H1 (cell line): ENCODE results near the gene ACOT7. TPM values are rescaled to one million over a fixed set of nuclear protein-coding genes. Genes with fewer than 3 reads are reported as not detected.
A peak's percentile ranks its signal among the peaks of the same experiment; 100 is the strongest.

Source experiments
- CTCF ChIA-PET: fragments of 300-600 bp; sonication (Branson Sonifier 250); formaldehyde crosslinking; loops from one replicate; lab custom pipeline; 2021; ENCODE audit not compliant: partially characterized antibody; lab: Charles Lee
- POLR2A ChIA-PET: fragments of 300-600 bp; sonication (Branson Sonifier 250); formaldehyde crosslinking; loops from one replicate; lab custom pipeline; 2021; ENCODE audit warnings: inconsistent platforms; ENCODE audit not compliant: partially characterized antibody; lab: Charles Lee
- DNase-seq, 2 experiments: peaks; one replicate each; pipeline versions ENCODE4 v3.0.0 to v3.0.0-alpha.2; 2010 to 2022; ENCODE audit warnings: low spot score in 2 of 2, low read depth in 1 of 2, mixed read lengths in 1 of 2
- FAIRE-seq: peaks from 2 replicates; lab custom pipeline; 2011; peaks lifted over from hg19 to GRCh38; lab: Jason Lieb, UNC
- H2AFZ ChIP-seq: 2 replicates; pipeline ENCODE4 v1.8.1; 2012; ENCODE audit warnings: low read length, inconsistent platforms
- H2AK5ac ChIP-seq: 2 replicates; pipeline ENCODE4 v1.6.1; 2013; ENCODE audit warnings: low read depth, low read length
- H2BK120ac ChIP-seq: replicated peaks from 2 replicates; pipeline ENCODE3; 2013; ENCODE audit warnings: low read depth, low read length, inconsistent platforms
- H2BK12ac ChIP-seq: 2 replicates; pipeline ENCODE4 v1.6.1; 2013; ENCODE audit warnings: low read depth, low read length
- H2BK15ac ChIP-seq: 2 replicates; pipeline ENCODE4 v1.6.1; 2013; ENCODE audit warnings: low read length
- H2BK20ac ChIP-seq: 2 replicates; pipeline ENCODE4 v1.6.1; 2013; ENCODE audit warnings: low read length
- H2BK5ac ChIP-seq: 2 replicates; pipeline ENCODE4 v1.6.1; 2013; ENCODE audit warnings: low read depth, low read length
- H3K14ac ChIP-seq: 2 replicates; pipeline ENCODE4 v1.6.1; 2013; ENCODE audit warnings: inconsistent platforms; ENCODE audit not compliant: insufficient read length
- H3K18ac ChIP-seq: 2 replicates; pipeline ENCODE4 v1.6.1; 2013; ENCODE audit warnings: low read length; ENCODE audit errors: extremely low read depth
- H3K23ac ChIP-seq: 2 replicates; pipeline ENCODE4 v1.6.1; 2013; ENCODE audit warnings: inconsistent platforms; ENCODE audit not compliant: insufficient read length
- H3K23me2 ChIP-seq: 2 replicates; pipeline ENCODE4 v1.6.1; 2013; ENCODE audit warnings: low read depth, low read length
- H3K27ac ChIP-seq: 2 replicates; pipeline ENCODE4 v1.6.1; 2011; ENCODE audit warnings: low read depth, low read length, inconsistent platforms
- H3K27me3 ChIP-seq, 4 experiments: replicated peaks in 1 of 4; 1 replicate in 1 of 4; 2 replicates in 3 of 4; pipeline versions ENCODE4 v1.6.1 to v1.8.1; 2011 to 2013; ENCODE audit warnings: low read length in 3 of 4, mild to moderate bottlenecking in 3 of 4, inconsistent platforms in 2 of 4, mixed read lengths in 2 of 4, moderate library complexity in 1 of 4; ENCODE audit not compliant: control insufficient read depth in 3 of 4, insufficient read depth in 3 of 4; ENCODE audit errors: extremely low read depth in 1 of 4
- H3K36me3 ChIP-seq, 4 experiments: 2 replicates each; pipeline versions ENCODE4 v1.6.1 to v1.8.1; 2011 to 2013; ENCODE audit warnings: mild to moderate bottlenecking in 4 of 4, low read length in 3 of 4, moderate library complexity in 2 of 4, control low read depth in 1 of 4, inconsistent platforms in 1 of 4; ENCODE audit not compliant: insufficient read depth in 4 of 4, control insufficient read depth in 2 of 4
- H3K4ac ChIP-seq: replicated peaks from 2 replicates; pipeline ENCODE3; 2013; ENCODE audit warnings: low read length, low read depth, mixed read lengths, inconsistent platforms; ENCODE audit not compliant: insufficient read length
- H3K4me1 ChIP-seq, 4 experiments: replicated peaks in 1 of 4; 1 replicate in 1 of 4; 2 replicates in 3 of 4; pipeline versions ENCODE4 v1.6.1 to v1.8.1; 2011 to 2013; ENCODE audit warnings: low read length in 3 of 4, inconsistent platforms in 2 of 4, mixed read lengths in 1 of 4; ENCODE audit not compliant: insufficient read depth in 4 of 4, control insufficient read depth in 3 of 4
- H3K4me2 ChIP-seq, 2 experiments: 2 replicates each; pipeline versions ENCODE4 v1.6.1 to v1.8.1; 2011 to 2013; ENCODE audit warnings: low read depth in 2 of 2, low read length in 2 of 2, control low read depth in 1 of 2, inconsistent platforms in 1 of 2, mild to moderate bottlenecking in 1 of 2; ENCODE audit not compliant: insufficient read depth in 1 of 2
- H3K4me3 ChIP-seq, 4 experiments: fragments of 200-600, 300-600 bp in 1 of 4; sonication (generic), shearing (Covaris generic), sonication (Bioruptor Twin) in 1 of 4; 2 replicates each; pipeline versions ENCODE4 v1.5.1 to v1.8.1; 2011 to 2016; ENCODE audit warnings: low read length in 4 of 4, low read depth in 3 of 4, control low read depth in 2 of 4, inconsistent platforms in 2 of 4, mild to moderate bottlenecking in 2 of 4, mixed read lengths in 1 of 4, moderate library complexity in 1 of 4; ENCODE audit not compliant: insufficient read depth in 2 of 4; ENCODE audit errors: extremely low read depth in 1 of 4
- H3K56ac ChIP-seq: replicated peaks from 2 replicates; pipeline ENCODE3; 2013; ENCODE audit warnings: low read depth, mild to moderate bottlenecking, mixed read lengths, low read length, inconsistent platforms; ENCODE audit not compliant: insufficient read length
- H3K79me1 ChIP-seq: 2 replicates; pipeline ENCODE4 v1.6.1; 2013; ENCODE audit warnings: low read depth, low read length, control low read depth
- H3K79me2 ChIP-seq, 2 experiments: 2 replicates each; pipeline versions ENCODE4 v1.6.1 to v1.8.1; 2012 to 2013; ENCODE audit warnings: low read length in 2 of 2, mild to moderate bottlenecking in 2 of 2, inconsistent platforms in 1 of 2; ENCODE audit not compliant: insufficient read depth in 2 of 2, control insufficient read depth in 1 of 2
- H3K9ac ChIP-seq, 4 experiments: replicated peaks in 1 of 4; 1 replicate in 1 of 4; 2 replicates in 3 of 4; pipeline versions ENCODE4 v1.6.1 to v1.8.1; 2011 to 2013; ENCODE audit warnings: low read depth in 3 of 4, low read length in 3 of 4, control low read depth in 2 of 4, mild to moderate bottlenecking in 2 of 4, moderate library complexity in 2 of 4, inconsistent platforms in 1 of 4; ENCODE audit errors: extremely low read depth in 1 of 4
- H3K9me3 ChIP-seq, 2 experiments: 2 replicates each; pipeline versions ENCODE4 v1.6.1 to v1.8.1; 2012 to 2013; ENCODE audit warnings: mild to moderate bottlenecking in 2 of 2, moderate library complexity in 2 of 2, control low read depth in 1 of 2, inconsistent platforms in 1 of 2, low read depth in 1 of 2, low read length in 1 of 2, mixed read lengths in 1 of 2; ENCODE audit not compliant: insufficient read depth in 2 of 2
- H4K20me1 ChIP-seq, 2 experiments: replicated peaks in 1 of 2; 2 replicates each; pipeline versions ENCODE3 to v1.8.1; 2011 to 2013; ENCODE audit warnings: inconsistent platforms in 2 of 2, low read length in 2 of 2, mild to moderate bottlenecking in 1 of 2; ENCODE audit not compliant: insufficient read depth in 2 of 2, control insufficient read depth in 1 of 2
- H4K5ac ChIP-seq: 2 replicates; pipeline ENCODE4 v1.6.1; 2013; ENCODE audit warnings: low read length, low read depth, mixed read lengths, inconsistent platforms; ENCODE audit not compliant: insufficient read length
- H4K8ac ChIP-seq: 2 replicates; pipeline ENCODE4 v1.8.0; 2013; ENCODE audit warnings: mild to moderate bottlenecking, moderate library complexity, low read length, inconsistent platforms; ENCODE audit not compliant: insufficient read depth; ENCODE audit errors: extremely low read depth
- H4K91ac ChIP-seq: replicated peaks from 2 replicates; pipeline ENCODE3; 2013; ENCODE audit warnings: low read length, mixed read lengths, inconsistent platforms; ENCODE audit not compliant: insufficient read length
- CHD1 ChIP-seq: IDR thresholded peaks from 2 replicates; pipeline ENCODE4 v1.6.1; 2012; ENCODE audit warnings: low read depth, low read length, improper control_type of control experiment
- E2F6 ChIP-seq: IDR thresholded peaks from 2 replicates; pipeline ENCODE4 v1.6.1; 2012; ENCODE audit warnings: inconsistent platforms
- HDAC6 ChIP-seq: IDR thresholded peaks from one replicate; pipeline ENCODE4 v1.7.1; 2012; ENCODE audit warnings: low read depth, mild to moderate bottlenecking, inconsistent platforms, low read length, moderate library complexity
- MAFK ChIP-seq: IDR thresholded peaks from 2 replicates; pipeline ENCODE4 v1.6.1; 2012; ENCODE audit warnings: low read depth, mild to moderate bottlenecking, improper control_type of control experiment, low read length
- NRF1 ChIP-seq: IDR thresholded peaks from 2 replicates; pipeline ENCODE4 v1.6.1; 2011; ENCODE audit warnings: mild to moderate bottlenecking, low read depth, low read length, improper control_type of control experiment
- RXRA ChIP-seq: IDR thresholded peaks from 2 replicates; pipeline ENCODE4 v1.6.1; 2011; ENCODE audit warnings: low read depth, mild to moderate bottlenecking, low read length, moderate library complexity; ENCODE audit not compliant: insufficient read depth
- TBP ChIP-seq: IDR thresholded peaks from 2 replicates; pipeline ENCODE4 v1.6.1; 2011; ENCODE audit warnings: low read depth, low read length, improper control_type of control experiment
- WGBS, 2 experiments: shearing (Covaris generic) in 1 of 2; methylation state at CpG; one replicate each; pipeline versions ENCODE4 v1.1.6 to v1.1.7; 2013 to 2015; ENCODE audit warnings: low lambda C conversion rate in 2 of 2, mixed read lengths in 2 of 2, inconsistent platforms in 1 of 2, low coverage in 1 of 2, missing lambda C conversion rate in 1 of 2; ENCODE audit not compliant: insufficient replicate concordance in 2 of 2, insufficient coverage in 1 of 2, insufficient read length in 1 of 2; ENCODE audit errors: extremely low coverage in 1 of 2, missing lambda C conversion rate in 1 of 2; 5-methylcytosine and 5-hydroxymethylcytosine counted together
- polyA plus RNA-seq, 7 experiments: library from polyadenylated mRNA; depleted of rRNA in 3 of 7; stranded (reverse) in 5 of 7; unstranded in 2 of 7; fragments of >200 nt in 5 of 7; fragments of 200-250 nt in 2 of 7; gene quantifications; 1 replicate in 5 of 7; 2 replicates in 1 of 7; 4 replicates in 1 of 7; pipeline versions ENCODE4 v1.2.1 to v1.2.3, GENCODE V29; 2011 to 2013; ENCODE audit warnings: missing spikeins in 2 of 7, mixed read lengths in 2 of 7
- total RNA-seq: library from RNA; stranded (reverse); fragmentation: NEBNext Ultra II Directional; extraction: Animal tissue kit (Norgen Biotek cat#: 25700); gene quantifications from 2 replicates; pipeline ENCODE4 v1.2.1, GENCODE V29; 2021

Gene ACOT7
- total and polyA plus RNA-seq, 2 of the 8 experiments (the other 6 are each of a cell fraction or from before 2014, with no cell fraction given), result 151 to 214 TPM

DNA sequence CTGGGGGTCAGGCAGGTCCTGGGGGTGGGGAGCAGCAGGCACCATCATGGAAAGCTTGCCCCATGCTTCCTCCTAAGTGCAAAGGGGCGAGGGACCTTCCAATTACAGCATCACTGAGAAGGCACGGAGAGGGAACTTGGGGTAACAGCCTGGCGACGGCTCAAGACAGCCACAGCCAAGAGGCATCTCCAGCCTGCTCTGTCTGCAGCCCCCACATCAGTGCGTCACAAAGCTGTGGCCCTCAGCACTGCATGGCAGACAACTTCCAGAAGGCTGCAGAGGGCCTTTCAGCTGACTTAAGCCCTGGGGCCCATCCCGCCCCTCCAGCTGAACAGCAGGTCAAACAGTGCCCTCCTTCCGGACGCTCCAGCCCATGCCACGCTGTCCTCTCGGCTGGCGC, 119.5 kb downstream of the ACOT7 start:
- FAIRE-seq (no peak), DNase-seq (no peak)
- H4K8ac ChIP-seq, result no peak overlapping the region
- H4K20me1 ChIP-seq, result peaks cover 1 to 8% of the 10 kb centered on the region in 2 experiments
- no peak overlapping the region for H2BK5ac ChIP-seq
- no peak overlapping the region for H3K4me3 ChIP-seq
- H2BK120ac ChIP-seq, result no peak overlapping the region
- no peak overlapping the region for H2BK15ac ChIP-seq
- no peaks in the 10 kb centered on the region for H3K23me2 ChIP-seq
- no peak overlapping the region for H3K14ac ChIP-seq
- 0 out of 2 replicates have a peak overlapping the region, but pooled peaks have one; percentile 17 for H2BK12ac ChIP-seq
- peaks cover 0 to 28% (median 13%) of the 10 kb centered on the region in 4 experiments; a peak in 6 of 7 replicates for H3K4me1 ChIP-seq
- H3K9ac ChIP-seq, result no peak overlapping the region
- H3K79me1 ChIP-seq, result peaks cover 3% of the 10 kb centered on the region; the same call in 1 of the 2 replicates
- no peak overlapping the region for H3K18ac ChIP-seq
- no peak overlapping the region for H3K56ac ChIP-seq
- no peak overlapping the region for H2BK20ac ChIP-seq
- TF ChIP-seq E2F6 (no peak), HDAC6 (no peak), MAFK (no peak), NRF1 (no peak), RXRA (no peak), CHD1 (no peak), TBP (no peak)
- ChIA-PET CTCF (interaction anchor here (1.0 to 5.9 kb wide), 6 partner anchors 8 to 146 kb away, joined by 3 to 28 read pairs (median 8); partner anchors contain the start of gene HES2), POLR2A (no interaction called here)
- no peak overlapping the region for H3K27ac ChIP-seq
- no peaks in the 10 kb centered on the region for H3K79me2 ChIP-seq
- H3K27me3 ChIP-seq, result no peaks in the 10 kb centered on the region
- no peak overlapping the region for H2AFZ ChIP-seq
- H4K91ac ChIP-seq, result no peak overlapping the region
- H3K9me3 ChIP-seq, result no peaks in the 10 kb centered on the region
- H4K5ac ChIP-seq, result no peak overlapping the region
- no peak overlapping the region for H3K23ac ChIP-seq
- H3K4ac ChIP-seq, result no peak overlapping the region
- no peak overlapping the region for H2AK5ac ChIP-seq
- 92% methylated on average over 11 of the region's 11 CpGs; no CpG with 5 or more reads in 1 of the 2 experiments for WGBS, 2 experiments
- no peaks in the 10 kb centered on the region; a peak in 2 of 8 replicates for H3K36me3 ChIP-seq
- no peak overlapping the region for H3K4me2 ChIP-seq
